Right atrium auricular region (tissue), 2 donors: ENCODE measurements around the gene WDPCP. TPM values are rescaled to one million over a fixed set of nuclear protein-coding genes. Genes with fewer than 3 reads are reported as not detected.
"Not testable (repeated sequence)": the region's sequence is repeated elsewhere in the genome, so short reads cannot be mapped to it uniquely, and the experiment has no call there.

ENCODE experiments used
- DNase-seq: peaks from one replicate; pipeline ENCODE4 v3.0.0-alpha.2; 2019; ENCODE audit warnings: low spot score
- H3K27ac ChIP-seq, 2 donors: fragments of 200-600 bp; sonication (generic); 1 replicate in 1 of 2; 2 replicates in 1 of 2; pipeline ENCODE4 v1.5.1; 2016 to 2019
- H3K27me3 ChIP-seq, 2 donors: fragments of 200-600 bp; sonication (generic); one replicate each; pipeline versions ENCODE4 v1.5.1 to v1.6.0; 2017 to 2019
- H3K36me3 ChIP-seq: fragments of 200-600 bp; sonication (generic); one replicate; pipeline ENCODE4 v1.5.1; 2016
- H3K4me1 ChIP-seq, 2 donors: fragments of 200-600 bp; sonication (generic); one replicate each; pipeline versions ENCODE4 v1.5.1 to v1.6.0; 2017 to 2019
- H3K4me3 ChIP-seq, 2 donors: fragments of 200-600 bp; sonication (generic); 1 replicate in 1 of 2; 2 replicates in 1 of 2; pipeline ENCODE4 v1.5.1; 2017 to 2019; ENCODE audit warnings: mild to moderate bottlenecking in 1 of 2, moderate library complexity in 1 of 2
- H3K9me3 ChIP-seq, 2 donors: fragments of 200-600 bp; sonication (generic); one replicate each; pipeline ENCODE4 v1.5.1; 2019
- CTCF ChIP-seq, 2 donors: fragments of 200-600 bp; sonication (generic); IDR thresholded peaks; one replicate each; pipeline ENCODE4 v1.5.1; 2019; ENCODE audit warnings: antibody characterized with exemption in 2 of 2
- total RNA-seq, 2 donors: library from RNA; depleted of rRNA; stranded (reverse); fragments of >200 nt; gene quantifications; one replicate each; pipeline ENCODE4 v1.1.0, GENCODE V29; 2016

Gene WDPCP
- total RNA-seq, 2 donors from 2014 or later = 8.7 to 12.6 TPM

- no peaks in the 10 kb centered on the region for H3K4me1 ChIP-seq
- no peak for DNase-seq
- no peak for TF ChIP-seq CTCF (IDR thresholded peaks at IDR 0.05)
- no peak overlapping the region for H3K4me3 ChIP-seq
- no peaks in the 10 kb centered on the region for H3K9me3 ChIP-seq
- H3K27me3 ChIP-seq = no peaks in the 10 kb centered on the region
- no peaks in the 10 kb centered on the region for H3K36me3 ChIP-seq
- no peak overlapping the region for H3K27ac ChIP-seq
Measured at GRCh38 chr2:63081404-63081803, 506.9 kb downstream of the WDPCP start.

GRCh38 chr2:63078852-63079606 is 509.2 kb downstream of the WDPCP start:
- H3K4me1 ChIP-seq = no peaks in the 10 kb centered on the region
- H3K27ac ChIP-seq = no peak overlapping the region
- peak in 1 of 2 donors; percentile 14 for TF ChIP-seq CTCF (IDR thresholded peaks at IDR 0.05)
- H3K4me3 ChIP-seq = no peak overlapping the region
- no peaks in the 10 kb centered on the region for H3K36me3 ChIP-seq
- DNase-seq = no peak
- H3K9me3 ChIP-seq = no peaks in the 10 kb centered on the region
- H3K27me3 ChIP-seq = no peaks in the 10 kb centered on the region

GRCh38 chr2:63074399-63074798 is 513.9 kb downstream of the WDPCP start:
- DNase-seq, H3K4me1 ChIP-seq, H3K27ac ChIP-seq, H3K36me3 ChIP-seq, H3K9me3 ChIP-seq, H3K27me3 ChIP-seq, H3K4me3 ChIP-seq: not testable (repeated sequence)

- H3K27ac ChIP-seq = no peak overlapping the region
- no peaks in the 10 kb centered on the region for H3K36me3 ChIP-seq
- no peak overlapping the region for H3K4me3 ChIP-seq
- no peak for DNase-seq
- H3K4me1 ChIP-seq = no peaks in the 10 kb centered on the region
- no peaks in the 10 kb centered on the region for H3K9me3 ChIP-seq
- TF ChIP-seq CTCF (IDR thresholded peaks at IDR 0.05) = no peak
- H3K27me3 ChIP-seq = no peaks in the 10 kb centered on the region
Measured at GRCh38 chr2:63073994-63074393, 514.3 kb downstream of the WDPCP start.

- no peak overlapping the region for H3K27ac ChIP-seq
- H3K27me3 ChIP-seq = peaks cover 0 to 6% of the 10 kb centered on the region in 2 donors
- no peak for DNase-seq
- H3K4me3 ChIP-seq = no peak overlapping the region
- TF ChIP-seq CTCF (IDR thresholded peaks at IDR 0.05) = no peak
- H3K36me3 ChIP-seq = no peaks in the 10 kb centered on the region
- H3K4me1 ChIP-seq = no peaks in the 10 kb centered on the region
- H3K9me3 ChIP-seq = no peaks in the 10 kb centered on the region
Measured at GRCh38 chr2:63071664-63072063, 516.6 kb downstream of the WDPCP start.

Other genes with a start within 250 kb of the WDPCP start
- gene MDH1, start 486 bp upstream of the WDPCP start, total RNA-seq = 1,000 to 10,000 TPM in 1 of 2 donors, 100 to 1,000 TPM in 1; 837 to 1,569 TPM